Measurements from ENCODE around the gene IGHMBP2.
"Not testable (repeated sequence)": the region's sequence is repeated elsewhere in the genome, so short reads cannot be mapped to it uniquely, and the experiment has no call there.

Gene IGHMBP2

DNA sequence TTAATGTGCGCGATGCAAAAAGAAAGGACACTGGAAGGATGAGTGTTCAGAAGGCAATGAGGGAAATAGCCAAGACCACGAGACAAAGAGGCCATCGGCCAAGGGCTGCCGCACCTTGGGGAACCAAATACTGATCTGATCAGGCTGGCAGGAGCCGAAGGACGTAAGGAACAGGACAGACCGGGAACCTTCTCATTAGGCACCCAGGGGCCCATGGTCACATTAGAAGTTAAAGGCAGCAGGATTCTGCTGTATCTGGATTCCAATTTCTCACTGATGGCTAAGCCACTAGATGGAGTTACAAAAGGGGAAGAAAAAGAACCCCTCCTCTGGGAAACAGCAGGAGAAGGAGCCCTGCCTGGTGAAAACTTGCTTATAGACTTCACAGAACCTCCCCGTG is 33.2 kb upstream of the IGHMBP2 start:
- Mint-ChIP-seq H3K27ac (peak overlapping the region; percentile 7 to 85 (median 69)), H3K36me3 (ENCODE audit: low read depth) (no peaks in the 10 kb centered on the region), H3K27me3 (ENCODE audit: low read depth) (peaks cover 3% of the 10 kb centered on the region), H3K4me1 (peaks cover 43% of the 10 kb centered on the region), H3K4me3 (peak overlapping the region; percentile 79 to 84 (median 84)), H3K9me3 (no peaks in the 10 kb centered on the region)
- TF ChIP-seq, protein P1, sequence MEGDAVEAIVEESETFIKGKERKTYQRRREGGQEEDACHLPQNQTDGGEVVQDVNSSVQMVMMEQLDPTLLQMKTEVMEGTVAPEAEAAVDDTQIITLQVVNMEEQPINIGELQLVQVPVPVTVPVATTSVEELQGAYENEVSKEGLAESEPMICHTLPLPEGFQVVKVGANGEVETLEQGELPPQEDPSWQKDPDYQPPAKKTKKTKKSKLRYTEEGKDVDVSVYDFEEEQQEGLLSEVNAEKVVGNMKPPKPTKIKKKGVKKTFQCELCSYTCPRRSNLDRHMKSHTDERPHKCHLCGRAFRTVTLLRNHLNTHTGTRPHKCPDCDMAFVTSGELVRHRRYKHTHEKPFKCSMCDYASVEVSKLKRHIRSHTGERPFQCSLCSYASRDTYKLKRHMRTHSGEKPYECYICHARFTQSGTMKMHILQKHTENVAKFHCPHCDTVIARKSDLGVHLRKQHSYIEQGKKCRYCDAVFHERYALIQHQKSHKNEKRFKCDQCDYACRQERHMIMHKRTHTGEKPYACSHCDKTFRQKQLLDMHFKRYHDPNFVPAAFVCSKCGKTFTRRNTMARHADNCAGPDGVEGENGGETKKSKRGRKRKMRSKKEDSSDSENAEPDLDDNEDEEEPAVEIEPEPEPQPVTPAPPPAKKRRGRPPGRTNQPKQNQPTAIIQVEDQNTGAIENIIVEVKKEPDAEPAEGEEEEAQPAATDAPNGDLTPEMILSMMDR (IDR thresholded peaks at IDR 0.05; ENCODE audit: unreplicated experiment in 3 of 3): no peak

DNA sequence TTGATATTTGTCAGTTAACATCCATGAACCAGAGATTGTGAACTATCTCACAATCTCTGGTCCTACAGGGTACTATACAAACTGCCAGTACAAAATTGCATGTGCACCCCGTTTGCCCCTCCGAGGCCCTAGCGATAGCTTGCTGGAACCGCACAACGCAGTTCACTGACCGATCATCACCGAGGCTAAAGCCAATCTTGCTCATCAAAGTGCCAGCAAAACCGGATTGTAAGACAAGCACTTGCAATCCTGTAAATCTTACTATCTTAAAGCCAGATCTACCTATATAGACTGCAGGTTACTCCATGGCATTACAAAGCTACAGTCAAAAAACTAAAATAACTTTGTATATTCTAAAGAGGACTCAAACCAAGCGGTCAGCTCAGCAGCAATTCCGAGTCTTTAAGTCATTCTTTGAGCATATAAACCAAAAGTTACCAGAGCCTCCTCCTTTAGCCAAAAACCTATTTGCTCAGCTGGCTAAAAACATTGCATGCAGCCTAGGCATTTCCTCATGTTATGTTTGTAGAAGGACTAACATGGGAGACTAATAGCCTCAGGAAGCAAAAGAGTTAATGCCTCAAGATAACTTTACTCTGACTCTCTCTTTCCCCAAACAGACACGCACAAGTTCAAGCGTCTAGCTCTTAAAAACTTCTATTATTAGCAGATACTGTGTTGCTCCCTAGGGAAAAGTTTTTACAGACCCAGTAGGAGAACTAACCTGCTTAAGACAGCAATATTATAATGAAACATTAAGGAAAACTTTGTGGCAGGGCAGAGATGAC is 31.3 kb upstream of the IGHMBP2 start:
- H3K4me3 Mint-ChIP-seq: no peak overlapping the region
- H3K27me3 Mint-ChIP-seq (ENCODE audit: low read depth): peaks cover 3% of the 10 kb centered on the region
- no peaks in the 10 kb centered on the region for H3K9me3 Mint-ChIP-seq
- H3K4me1 Mint-ChIP-seq: peaks cover 44% of the 10 kb centered on the region
- no peak overlapping the region for H3K27ac Mint-ChIP-seq
- TF ChIP-seq, protein P1 (IDR thresholded peaks at IDR 0.05; ENCODE audit: unreplicated experiment in 3 of 3): no peak
- H3K36me3 Mint-ChIP-seq (ENCODE audit: low read depth): no peaks in the 10 kb centered on the region

DNA sequence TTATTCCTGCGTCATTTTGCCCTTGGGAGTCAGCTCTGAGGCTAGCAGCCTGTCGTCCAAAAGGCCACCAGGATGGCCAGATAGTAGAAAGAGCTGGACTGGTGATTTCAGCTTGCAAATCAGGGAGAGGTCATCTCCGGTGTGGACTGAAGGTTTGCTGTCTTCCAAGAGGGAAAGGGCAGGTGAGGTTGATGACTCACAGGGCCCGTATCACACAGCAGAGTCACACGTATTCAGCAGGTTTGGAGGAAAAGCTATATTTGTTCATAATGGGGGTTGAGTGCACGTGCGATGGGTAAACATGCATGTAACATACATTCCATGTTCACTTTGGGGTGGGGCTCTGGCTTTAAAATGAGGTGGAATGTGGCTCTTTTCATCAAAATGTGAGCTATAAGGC is 25.7 kb upstream of the IGHMBP2 start:
- Mint-ChIP-seq H3K27ac (no peak overlapping the region), H3K4me3 (no peak overlapping the region), H3K27me3 (ENCODE audit: low read depth) (no peaks in the 10 kb centered on the region), H3K4me1 (peaks cover 11% of the 10 kb centered on the region), H3K9me3 (no peaks in the 10 kb centered on the region), H3K36me3 (ENCODE audit: low read depth) (peaks cover 12% of the 10 kb centered on the region)
- TF ChIP-seq, protein P1 (IDR thresholded peaks at IDR 0.05; ENCODE audit: unreplicated experiment in 3 of 3): no peak

DNA sequence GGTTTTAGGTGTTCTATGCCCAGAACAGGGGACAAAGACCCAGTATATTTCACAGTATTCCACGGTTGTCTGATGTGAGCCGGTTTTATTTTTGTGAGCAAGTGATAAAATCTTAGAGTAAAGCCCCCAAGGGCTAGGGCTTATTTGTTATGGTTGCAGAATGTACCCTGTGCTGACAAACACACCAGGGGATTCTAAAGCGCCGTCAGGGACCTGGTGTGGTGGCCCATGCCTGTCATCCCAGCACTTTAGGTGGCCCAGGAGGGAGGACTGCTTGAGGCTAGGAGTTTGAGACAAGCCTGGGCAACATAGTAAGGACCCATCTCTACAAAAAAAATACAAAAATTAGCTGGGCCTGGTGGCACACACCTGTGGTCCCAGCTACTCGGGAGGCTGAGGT is 22.8 kb upstream of the IGHMBP2 start:
- TF ChIP-seq, protein P1 (IDR thresholded peaks at IDR 0.05; ENCODE audit: unreplicated experiment in 3 of 3): no peak
- H3K4me1 Mint-ChIP-seq: no peaks in the 10 kb centered on the region

DNA sequence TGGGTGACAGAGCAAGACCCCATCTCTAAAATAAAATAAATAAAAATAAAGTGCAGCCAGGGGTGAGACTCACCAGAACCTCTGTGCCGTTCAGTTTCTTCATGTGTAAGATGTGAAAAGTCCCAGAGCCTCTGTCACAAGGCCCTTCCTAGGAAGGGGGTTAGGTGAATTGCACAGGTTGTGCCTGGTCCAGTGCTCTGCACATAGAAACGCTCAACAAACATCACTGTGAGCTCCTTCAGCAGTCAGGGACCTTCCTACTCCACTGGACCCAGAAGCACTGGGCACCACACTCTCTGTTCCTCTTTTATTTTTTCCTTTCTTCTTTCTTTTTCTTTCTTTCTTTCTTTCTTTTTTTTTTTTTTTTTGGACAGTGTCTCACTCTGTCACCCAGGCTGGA is 22.4 kb upstream of the IGHMBP2 start:
- Mint-ChIP-seq H3K36me3 (ENCODE audit: low read depth) (peaks cover 20% of the 10 kb centered on the region), H3K4me3 (no peak overlapping the region), H3K27me3 (ENCODE audit: low read depth) (no peaks in the 10 kb centered on the region), H3K27ac (no peak overlapping the region), H3K9me3 (no peaks in the 10 kb centered on the region), H3K4me1 (no peaks in the 10 kb centered on the region)
- TF ChIP-seq, protein P1 (IDR thresholded peaks at IDR 0.05; ENCODE audit: unreplicated experiment in 3 of 3): no peak

More for the DNA sequence above, 22.8 kb upstream of the IGHMBP2 start:
- Mint-ChIP-seq H3K9me3 (no peaks in the 10 kb centered on the region), H3K27ac (no peak overlapping the region), H3K27me3 (ENCODE audit: low read depth) (no peaks in the 10 kb centered on the region), H3K4me3 (no peak overlapping the region), H3K36me3 (ENCODE audit: low read depth) (peaks cover 20% of the 10 kb centered on the region)

DNA sequence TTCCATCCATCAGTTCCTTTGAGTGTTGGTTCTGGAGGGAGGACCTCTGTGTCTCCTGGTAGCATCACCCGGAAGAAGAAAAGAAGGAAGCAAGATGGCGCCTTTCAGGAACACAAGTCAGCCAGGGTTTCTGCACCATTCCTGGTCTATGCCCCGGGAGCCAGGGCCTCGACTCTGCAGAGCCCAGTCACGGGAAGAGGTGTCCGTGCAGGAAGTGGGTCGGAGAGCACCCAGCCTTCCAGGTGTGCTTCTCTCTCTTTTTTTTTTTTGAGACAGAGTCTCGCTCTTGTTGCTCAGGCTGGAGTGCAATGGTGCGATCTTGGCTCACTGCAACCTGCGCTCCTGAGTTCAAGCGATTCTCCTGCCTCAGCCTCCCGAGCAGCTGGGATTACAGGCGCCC is 21.3 kb upstream of the IGHMBP2 start:
- H3K4me3 Mint-ChIP-seq: no peak overlapping the region
- no peaks in the 10 kb centered on the region for H3K9me3 Mint-ChIP-seq
- no peak overlapping the region for H3K27ac Mint-ChIP-seq
- no peaks in the 10 kb centered on the region for H3K4me1 Mint-ChIP-seq
- H3K27me3 Mint-ChIP-seq (ENCODE audit: low read depth): no peaks in the 10 kb centered on the region
- peaks cover 25% of the 10 kb centered on the region for H3K36me3 Mint-ChIP-seq (ENCODE audit: low read depth)
- TF ChIP-seq, protein P1 (IDR thresholded peaks at IDR 0.05; ENCODE audit: unreplicated experiment in 3 of 3): no peak

DNA sequence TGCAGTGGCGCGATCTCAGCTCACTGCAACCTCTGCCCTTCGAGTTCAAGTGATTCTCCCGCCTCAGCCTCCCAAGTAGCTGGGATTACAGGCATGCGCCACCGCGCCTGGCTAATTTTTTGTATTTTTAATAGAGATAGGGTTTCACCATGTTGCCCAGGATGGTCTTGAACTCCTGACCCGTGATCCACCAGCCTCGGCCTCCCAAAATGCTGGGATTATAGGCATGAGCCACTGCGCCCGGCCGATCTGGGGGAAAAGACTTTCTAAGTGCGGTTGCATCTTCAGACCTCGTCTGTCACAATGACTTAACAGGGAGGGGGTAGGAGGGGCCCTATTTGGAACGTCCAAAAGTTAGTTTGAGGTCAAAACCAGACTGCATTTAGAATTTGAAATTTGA is 18.9 kb upstream of the IGHMBP2 start:
- H3K4me1 Mint-ChIP-seq; H3K4me3 Mint-ChIP-seq; H3K9me3 Mint-ChIP-seq; H3K27me3 Mint-ChIP-seq (ENCODE audit: low read depth); H3K27ac Mint-ChIP-seq: not testable (repeated sequence)
- peaks cover 21% of the 10 kb centered on the region for H3K36me3 Mint-ChIP-seq (ENCODE audit: low read depth)

Data from nephron (organoid).